Measurements from ENCODE around the gene ANTKMT.

Gene ANTKMT

GRCh38 chr16:754656-755055, 33.7 kb downstream of the ANTKMT start:
- in situ Hi-C loops (cut with HindIII; ENCODE audit: low pct_ligation_motif_present, low sequenced_read_pairs) = no loop called here
- no peaks in the 10 kb centered on the region for H3K36me3 ChIP-seq (replicated peaks)
- TF ChIP-seq, protein P1, sequence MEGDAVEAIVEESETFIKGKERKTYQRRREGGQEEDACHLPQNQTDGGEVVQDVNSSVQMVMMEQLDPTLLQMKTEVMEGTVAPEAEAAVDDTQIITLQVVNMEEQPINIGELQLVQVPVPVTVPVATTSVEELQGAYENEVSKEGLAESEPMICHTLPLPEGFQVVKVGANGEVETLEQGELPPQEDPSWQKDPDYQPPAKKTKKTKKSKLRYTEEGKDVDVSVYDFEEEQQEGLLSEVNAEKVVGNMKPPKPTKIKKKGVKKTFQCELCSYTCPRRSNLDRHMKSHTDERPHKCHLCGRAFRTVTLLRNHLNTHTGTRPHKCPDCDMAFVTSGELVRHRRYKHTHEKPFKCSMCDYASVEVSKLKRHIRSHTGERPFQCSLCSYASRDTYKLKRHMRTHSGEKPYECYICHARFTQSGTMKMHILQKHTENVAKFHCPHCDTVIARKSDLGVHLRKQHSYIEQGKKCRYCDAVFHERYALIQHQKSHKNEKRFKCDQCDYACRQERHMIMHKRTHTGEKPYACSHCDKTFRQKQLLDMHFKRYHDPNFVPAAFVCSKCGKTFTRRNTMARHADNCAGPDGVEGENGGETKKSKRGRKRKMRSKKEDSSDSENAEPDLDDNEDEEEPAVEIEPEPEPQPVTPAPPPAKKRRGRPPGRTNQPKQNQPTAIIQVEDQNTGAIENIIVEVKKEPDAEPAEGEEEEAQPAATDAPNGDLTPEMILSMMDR (IDR thresholded peaks at IDR 0.05; ENCODE audit: low read depth, low read length, missing control alignments) = no peak
- no peak for DNase-seq
- H3K27me3 ChIP-seq (replicated peaks) = peaks cover 4% of the 10 kb centered on the region
- H3K27ac ChIP-seq = no peak overlapping the region
- no peak overlapping the region for H3K4me3 ChIP-seq (ENCODE audit: low read depth, low read length)

DNA sequence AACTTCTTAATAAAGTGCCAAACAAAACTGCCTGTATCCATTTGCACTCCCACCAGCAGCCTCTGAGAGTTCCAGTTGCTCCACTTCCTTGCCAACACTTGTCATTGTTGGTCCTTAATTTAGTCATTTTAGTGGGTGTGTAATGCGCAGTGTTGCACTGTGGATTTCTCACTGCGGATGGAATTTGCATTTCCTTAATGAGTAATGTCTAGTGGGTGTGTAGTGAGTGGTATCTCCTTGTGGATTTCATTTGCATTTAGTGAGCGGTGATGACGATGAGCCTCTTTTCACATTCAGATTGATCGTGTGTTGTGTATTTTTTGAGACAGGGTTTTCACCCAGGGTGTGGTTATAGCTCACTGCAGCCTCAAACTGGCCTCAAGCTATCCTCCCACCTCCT, 35.5 kb downstream of the ANTKMT start:
- H3K27ac ChIP-seq = no peak overlapping the region
- DNase-seq = no peak
- H3K27me3 ChIP-seq (replicated peaks) = peaks cover 4% of the 10 kb centered on the region
- in situ Hi-C loops (cut with HindIII; ENCODE audit: low pct_ligation_motif_present, low sequenced_read_pairs) = no loop called here
- no peaks in the 10 kb centered on the region for H3K36me3 ChIP-seq (replicated peaks)
- H3K4me3 ChIP-seq (ENCODE audit: low read depth, low read length) = no peak overlapping the region
- TF ChIP-seq, protein P1 (IDR thresholded peaks at IDR 0.05; ENCODE audit: low read depth, low read length, missing control alignments) = no peak

- TF ChIP-seq, protein P1 (IDR thresholded peaks at IDR 0.05; ENCODE audit: low read depth, low read length, missing control alignments) = no peak
- Histone ChIP-seq H3K36me3 (replicated peaks) (no peaks in the 10 kb centered on the region), H3K27me3 (replicated peaks) (no peaks in the 10 kb centered on the region), H3K27ac (no peak overlapping the region), H3K4me3 (ENCODE audit: low read depth, low read length) (no peak overlapping the region)
- in situ Hi-C loops (cut with HindIII; ENCODE audit: low pct_ligation_motif_present, low sequenced_read_pairs) = no loop called here
- no peak for DNase-seq
Observed at GRCh38 chr16:759110-759910, 38.4 kb downstream of the ANTKMT start.

- DNase-seq = no peak
- Histone ChIP-seq H3K4me3 (ENCODE audit: low read depth, low read length) (no peak overlapping the region), H3K27ac (no peak overlapping the region), H3K27me3 (replicated peaks) (no peaks in the 10 kb centered on the region), H3K36me3 (replicated peaks) (no peaks in the 10 kb centered on the region)
- TF ChIP-seq, protein P1 (IDR thresholded peaks at IDR 0.05; ENCODE audit: low read depth, low read length, missing control alignments) = no peak
- in situ Hi-C loops (cut with HindIII; ENCODE audit: low pct_ligation_motif_present, low sequenced_read_pairs) = no loop called here
Observed at GRCh38 chr16:760065-760464, 39.1 kb downstream of the ANTKMT start.

DNA sequence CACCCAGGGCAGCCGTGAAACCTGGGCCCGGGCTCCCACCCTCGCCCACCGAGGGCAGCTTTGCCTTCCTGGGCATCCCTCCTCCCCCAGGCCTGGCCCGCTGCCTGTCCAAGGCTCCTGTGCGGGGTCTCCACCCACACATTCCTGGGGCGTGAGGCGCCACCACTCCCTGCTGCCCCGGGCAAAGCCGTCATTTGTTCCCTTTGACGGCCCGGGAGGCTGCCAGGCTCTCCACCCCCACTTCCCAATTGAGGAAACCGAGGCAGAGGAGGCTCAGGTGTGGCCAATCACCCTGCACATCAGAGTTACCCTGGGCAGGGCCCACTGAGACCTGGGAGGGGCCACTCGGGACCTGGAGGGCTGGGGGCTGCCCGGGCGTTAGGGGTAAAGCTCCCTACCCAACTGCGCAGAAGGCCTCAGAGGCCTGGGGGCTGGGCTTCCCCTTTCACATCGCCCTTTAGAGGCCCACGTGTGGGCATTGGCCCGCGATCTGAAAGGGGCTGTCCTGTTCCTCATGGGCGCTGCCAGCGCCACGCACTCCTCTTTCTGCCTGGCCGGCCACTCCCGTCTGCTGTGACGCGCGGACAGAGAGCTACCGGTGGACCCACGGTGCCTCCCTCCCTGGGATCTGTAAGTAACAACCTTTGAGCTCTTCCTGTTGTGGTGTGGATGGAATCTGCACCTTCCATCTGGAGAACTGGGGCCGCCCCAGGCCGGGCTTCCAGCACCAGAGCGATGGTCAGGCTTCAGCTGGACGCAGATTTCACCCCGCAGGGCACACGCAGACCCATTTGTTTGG, 39.8 kb downstream of the ANTKMT start, which contains the start of gene MSLN:
TSS of gene MSLN (plus strand) at position 190 of the 799 bp plus-strand sequence. CDS start 1,947 bp downstream, outside the sequence.
- no peaks in the 10 kb centered on the region for H3K27me3 ChIP-seq (replicated peaks)
- no peak within 1 kb of the TSS for H3K4me3 ChIP-seq (ENCODE audit: low read depth, low read length)
- in situ Hi-C loops (cut with HindIII; ENCODE audit: low pct_ligation_motif_present, low sequenced_read_pairs) = no loop called here
- no peaks in the 10 kb centered on the region for H3K36me3 ChIP-seq (replicated peaks)
- no peak for DNase-seq
- TF ChIP-seq, protein P1 (IDR thresholded peaks at IDR 0.05; ENCODE audit: low read depth, low read length, missing control alignments) = no peak
- H3K27ac ChIP-seq = no peak within 1 kb of the TSS
